HG03521 (cell line): ENCODE data around the gene INTS13.
"Not testable (repeated sequence)": the region's sequence is repeated elsewhere in the genome, so short reads cannot be mapped to it uniquely, and the experiment has no call there.

ENCODE experiments used
- ATAC-seq: cut with Tn5 transposase; IDR thresholded peaks from one replicate; pipeline ENCODE4 v1.9.1; 2021; ENCODE audit warnings: mild to moderate bottlenecking, moderate library complexity; ENCODE audit not compliant: unreplicated experiment

The INTS13 gene

DNA sequence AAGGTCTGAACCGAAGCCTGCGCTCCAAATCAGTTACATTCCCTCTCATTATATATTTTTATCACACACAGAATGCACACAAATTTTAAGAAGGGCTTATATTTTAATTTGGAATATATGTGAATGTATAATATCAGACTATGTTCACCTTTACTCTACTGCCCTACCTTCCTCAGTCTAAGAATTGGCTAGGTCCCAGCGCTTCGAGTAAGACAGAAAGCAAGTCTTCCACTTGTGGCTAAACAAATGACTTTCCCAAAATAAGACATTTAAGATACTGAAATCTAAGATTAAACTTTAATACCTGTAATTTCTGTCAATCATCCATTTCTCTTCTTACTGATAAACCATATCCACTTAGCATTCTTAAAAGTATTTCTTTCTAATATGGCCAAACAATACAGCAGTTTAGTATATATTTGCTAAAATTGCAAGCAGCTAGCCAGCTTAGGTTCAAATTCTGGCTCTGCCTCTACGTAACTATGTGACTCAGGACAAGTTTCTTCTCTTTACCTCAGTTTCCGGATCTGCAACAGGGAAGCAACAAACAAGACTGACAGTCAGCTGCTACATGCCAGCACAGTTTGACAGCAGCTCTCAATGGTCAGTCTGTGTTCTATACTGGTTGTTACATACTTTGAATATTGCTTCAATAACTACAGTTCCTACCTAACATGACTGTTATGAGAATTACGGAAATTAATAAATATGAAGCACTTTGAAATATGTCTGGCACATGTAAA, 2.0 kb downstream of the INTS13 start:
- no peak for ATAC-seq

DNA sequence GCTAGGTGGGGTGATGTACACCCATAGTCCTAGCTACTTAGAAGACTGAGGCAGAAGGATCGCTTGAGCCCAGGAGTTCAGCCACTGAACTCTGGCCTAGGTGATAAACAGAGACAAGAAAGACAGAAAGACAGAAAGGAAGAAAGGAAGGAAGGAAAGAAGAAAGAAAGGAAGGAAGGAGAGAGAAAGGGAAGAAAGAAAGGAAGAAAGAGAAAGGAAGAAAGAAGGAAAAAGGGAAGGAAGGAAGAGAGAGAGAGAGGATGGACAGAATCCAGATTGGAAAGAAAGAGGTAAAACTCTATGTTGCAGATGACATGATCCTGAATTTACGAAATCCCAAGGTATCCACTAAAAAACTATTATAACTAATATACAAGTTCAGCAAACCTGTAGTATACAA, 8.2 kb downstream of the INTS13 start:
- no peak for ATAC-seq

DNA sequence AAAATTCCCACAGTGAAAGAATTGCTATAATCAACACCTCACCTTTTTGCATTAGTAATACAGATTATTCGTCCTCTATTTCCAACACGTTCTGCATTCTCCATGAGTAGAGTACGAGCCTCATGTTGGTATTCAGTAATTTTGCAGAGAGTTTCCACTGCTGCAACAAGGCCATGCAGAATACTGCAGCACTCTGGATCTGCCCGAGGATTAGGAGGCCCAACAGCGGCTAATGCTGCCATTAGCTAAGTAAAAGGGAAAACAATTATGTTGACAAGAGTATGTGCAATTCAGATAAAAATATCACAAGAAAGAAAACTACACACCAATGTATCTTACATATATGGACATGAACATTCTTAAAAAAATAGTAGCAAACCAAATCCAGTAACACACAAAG, 9.1 kb downstream of the INTS13 start:
- no peak for ATAC-seq

DNA sequence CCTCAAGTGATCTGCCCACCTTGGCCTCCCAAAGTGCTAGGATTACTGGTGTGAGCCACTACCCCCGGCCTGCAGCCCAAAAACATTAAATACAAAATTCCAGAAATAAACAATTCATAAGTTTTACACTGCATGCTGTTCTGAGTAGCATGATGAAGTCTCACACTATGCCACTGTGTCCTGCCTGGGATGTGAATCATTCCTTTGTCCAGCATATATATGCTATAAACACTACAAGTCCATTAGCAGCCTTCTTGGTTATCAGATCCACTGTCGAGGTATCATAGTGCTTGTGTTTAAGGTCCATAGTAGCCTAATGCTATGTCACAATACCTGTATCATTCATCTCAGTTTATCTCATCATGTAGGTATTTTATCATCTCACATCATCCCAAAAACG, 15.9 kb downstream of the INTS13 start:
- no peak for ATAC-seq

DNA sequence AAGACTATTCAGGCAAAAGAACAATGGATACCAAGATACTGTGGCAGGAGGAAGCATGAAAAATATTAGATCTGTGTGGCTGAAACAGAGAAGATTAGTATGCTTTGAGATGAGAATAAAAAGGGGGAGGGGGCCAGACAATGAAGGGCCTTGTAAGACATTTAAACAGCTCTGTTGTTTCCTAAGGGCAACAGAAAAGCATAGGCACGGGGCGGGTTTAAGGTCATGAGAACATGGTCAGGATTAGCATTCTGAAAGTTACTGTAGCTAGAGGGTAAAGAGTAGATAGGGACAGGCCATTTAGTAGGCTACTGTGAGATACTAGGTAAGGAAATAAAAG, 18.6 kb downstream of the INTS13 start:
- no peak for ATAC-seq

DNA sequence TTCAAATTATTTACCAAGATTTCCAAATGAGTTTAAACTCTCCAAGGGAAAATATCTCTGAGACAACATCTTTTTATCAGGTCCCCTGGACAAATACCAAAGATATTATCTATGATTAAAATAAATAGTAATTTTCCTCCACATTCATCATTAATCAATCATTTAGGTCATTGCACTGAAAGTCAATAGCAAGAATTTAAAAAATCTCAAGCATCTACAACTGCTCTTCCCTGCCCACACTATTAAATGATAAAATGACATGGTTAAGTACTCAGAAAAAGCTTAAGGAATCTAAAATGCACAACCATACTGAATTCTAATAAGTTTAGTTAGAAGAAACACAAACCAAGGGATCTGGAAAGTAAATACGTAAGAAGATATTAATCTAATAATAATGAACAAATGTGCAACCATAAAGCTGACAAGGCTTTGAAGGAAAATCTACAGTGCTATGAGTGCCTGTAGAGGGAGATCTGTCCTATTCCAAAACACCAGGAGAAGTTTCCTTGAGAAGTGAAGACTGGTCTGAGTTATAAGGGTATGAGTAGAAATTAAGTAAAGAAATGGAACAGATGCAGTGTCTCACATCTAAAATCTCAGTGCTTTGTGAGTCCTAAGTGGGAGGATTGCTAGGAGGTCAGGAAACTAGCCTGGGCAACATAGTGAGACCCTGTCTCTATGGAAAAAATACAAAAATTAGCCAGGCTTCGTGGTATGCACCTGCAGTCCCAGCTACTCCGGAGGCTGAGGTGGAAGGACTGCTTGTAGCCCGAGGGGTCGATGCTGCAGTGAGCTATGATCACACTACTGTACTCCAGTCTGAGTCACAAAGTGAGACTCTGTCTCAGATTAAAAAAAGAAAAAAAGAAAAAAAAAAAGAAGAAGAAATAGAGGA, 19.2 kb downstream of the INTS13 start:
- ATAC-seq: no peak

GRCh38 chr12:26906704-26907103, 31.1 kb downstream of the INTS13 start:
- ATAC-seq: no peak

GRCh38 chr12:26906024-26906423, 31.8 kb downstream of the INTS13 start:
- ATAC-seq: no peak

- ATAC-seq: not testable (repeated sequence)
Observed at GRCh38 chr12:26903396-26903795, 34.4 kb downstream of the INTS13 start.

DNA sequence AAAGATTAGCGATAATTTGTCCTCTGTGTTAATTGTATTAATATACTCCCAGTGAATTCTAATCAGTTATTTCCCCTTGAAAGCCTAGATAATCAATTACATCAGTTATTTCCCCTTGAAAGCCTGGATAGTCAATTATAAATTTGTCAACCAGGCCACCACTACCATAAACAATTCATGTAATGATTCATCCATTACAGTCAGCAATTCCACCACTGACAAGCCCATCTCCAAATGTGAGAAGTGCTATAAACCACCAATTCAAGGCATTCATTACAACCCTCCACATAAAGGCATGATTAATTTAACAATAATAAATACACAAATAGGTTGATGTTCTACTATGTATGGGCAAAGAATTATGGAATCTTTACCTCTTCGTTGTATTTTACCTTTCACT, 40.9 kb downstream of the INTS13 start:
- no peak for ATAC-seq

DNA sequence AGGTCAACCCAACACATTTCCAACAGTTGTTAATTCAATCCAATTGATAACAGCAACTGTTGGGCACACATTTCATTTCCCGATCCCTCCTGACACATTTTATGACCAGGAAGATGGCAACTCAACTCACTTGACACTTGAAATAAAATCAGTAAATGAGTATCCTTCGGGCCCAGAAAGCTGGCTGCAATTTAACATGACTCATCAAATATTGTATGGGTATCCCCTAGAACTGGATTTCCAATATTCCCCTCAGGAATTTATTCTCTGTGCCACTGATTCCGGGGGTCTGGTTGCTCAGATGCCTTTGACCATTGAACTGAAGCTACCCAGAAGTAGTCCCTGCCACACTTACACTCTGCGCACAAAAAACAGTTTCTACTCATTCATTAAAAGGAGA, 42.1 kb downstream of the INTS13 start:
- no peak for ATAC-seq

DNA sequence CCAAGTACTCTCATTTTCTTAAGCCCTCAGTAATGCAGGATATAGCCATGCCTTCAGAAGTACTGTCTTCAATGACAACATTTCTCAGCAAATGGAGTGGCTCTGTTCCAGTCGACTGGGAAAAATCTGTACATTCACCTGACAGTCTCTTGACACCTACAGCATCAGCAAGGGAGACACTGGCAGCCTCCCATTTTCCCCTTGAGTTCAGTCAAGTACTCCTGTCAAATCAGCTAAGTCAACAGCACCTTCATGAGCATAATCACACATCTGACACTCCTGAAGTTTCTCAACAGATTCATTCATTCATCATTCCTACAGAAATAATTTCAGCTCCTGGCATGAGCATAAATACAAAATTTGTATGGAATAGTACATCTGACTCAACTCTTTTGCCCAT, 46.1 kb downstream of the INTS13 start:
- no peak for ATAC-seq

DNA sequence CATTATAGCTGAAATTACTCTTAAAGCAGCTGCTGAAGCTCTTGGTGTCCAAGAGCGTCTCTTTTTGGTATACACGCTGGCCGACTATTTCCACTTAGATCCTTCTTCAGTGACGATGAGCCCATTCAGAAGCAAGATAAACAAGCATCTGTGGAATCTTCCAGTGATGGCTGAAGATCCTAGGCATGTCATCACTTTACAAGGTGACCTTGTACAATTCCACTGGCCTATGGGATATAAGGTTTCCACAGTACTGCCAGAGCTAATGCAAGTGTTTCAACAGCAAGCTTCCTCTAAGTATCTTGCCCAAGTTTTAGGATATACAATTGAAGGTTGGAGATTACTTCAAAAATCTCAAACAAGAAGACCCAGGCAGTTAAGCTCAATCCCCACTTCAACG, 47.0 kb downstream of the INTS13 start:
- no peak for ATAC-seq

- peak; percentile 83 for ATAC-seq
Observed at GRCh38 chr12:26884765-26885576, 52.8 kb downstream of the INTS13 start.

DNA sequence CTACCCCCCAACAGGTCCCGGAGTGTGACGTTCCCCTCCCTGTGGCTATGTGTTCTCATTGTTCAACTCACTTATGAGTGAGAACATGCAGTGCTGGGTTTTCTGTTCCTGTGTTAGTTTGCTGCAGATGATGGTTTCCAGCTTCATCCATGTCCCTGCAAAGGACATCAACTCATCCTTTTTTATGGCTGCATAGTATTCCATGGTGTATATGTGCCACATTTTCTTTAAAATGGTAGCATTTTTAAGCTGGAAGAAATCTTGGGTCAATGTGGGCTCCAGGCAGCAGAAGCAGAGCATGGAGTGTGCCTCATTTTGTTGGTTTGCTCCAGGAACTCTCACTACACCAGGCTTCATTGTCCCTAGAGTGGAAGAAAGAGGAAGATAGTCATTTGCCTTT, 57.2 kb downstream of the INTS13 start:
- ATAC-seq: no peak

DNA sequence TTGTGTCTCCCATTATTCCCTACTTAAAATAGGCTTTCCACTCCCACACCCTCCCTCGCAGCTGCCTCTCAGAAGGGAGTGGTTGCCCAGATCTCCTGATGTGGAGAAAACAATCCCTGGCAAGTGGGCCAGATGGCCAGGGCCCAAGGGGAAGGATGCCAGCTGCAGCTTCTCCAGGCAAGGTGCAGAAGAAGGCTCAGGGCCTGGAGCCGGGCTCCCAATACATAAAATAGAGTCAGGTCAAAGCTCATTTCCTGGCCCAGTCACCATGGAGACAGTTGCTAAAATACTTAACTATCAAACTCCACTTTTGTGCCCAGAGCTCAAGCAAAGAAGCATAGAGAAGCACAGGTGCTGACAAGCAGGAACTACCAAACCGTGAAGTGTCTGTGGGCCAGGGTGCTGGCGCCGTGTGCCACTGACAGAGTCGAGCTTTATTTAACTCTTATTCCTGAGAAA, 59.1 kb downstream of the INTS13 start:
- no peak for ATAC-seq

DNA sequence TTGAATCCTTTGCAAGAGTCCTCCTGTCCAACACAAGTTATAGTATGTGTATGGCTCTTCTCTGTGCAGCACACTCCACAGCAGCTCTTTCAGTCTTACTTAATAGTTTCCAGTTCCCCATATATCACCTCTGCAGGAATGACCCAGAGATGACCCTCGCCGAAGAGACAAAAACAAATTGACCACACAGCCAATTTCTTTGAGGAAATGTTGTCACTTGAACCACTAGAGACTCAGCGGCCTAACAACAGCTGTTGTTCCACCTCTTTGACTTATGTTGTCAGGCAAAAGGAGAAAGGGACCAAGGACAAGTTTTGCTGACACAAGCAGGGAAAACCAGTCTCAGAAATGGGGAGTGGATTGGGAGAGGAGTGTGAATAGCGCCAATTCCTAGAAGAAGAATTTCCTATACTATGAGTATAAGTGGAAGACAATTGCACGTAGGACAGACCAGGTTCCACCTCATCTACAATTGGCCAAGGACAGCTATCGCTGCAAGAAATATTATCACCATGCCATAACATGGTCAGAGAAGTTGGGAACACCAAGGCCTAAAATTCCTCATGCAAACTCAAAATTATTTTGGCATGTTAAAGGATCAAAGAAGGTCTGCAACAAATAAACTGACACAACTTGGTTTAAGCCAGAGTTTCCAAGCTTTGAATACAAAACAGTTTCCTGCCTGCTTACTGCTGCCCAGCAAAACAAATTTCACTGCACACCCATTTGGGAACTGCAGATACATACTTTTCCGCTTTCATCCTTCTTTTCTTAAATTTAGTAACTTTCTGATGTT, 63.1 kb downstream of the INTS13 start:
- peak; percentile 59 for ATAC-seq

DNA sequence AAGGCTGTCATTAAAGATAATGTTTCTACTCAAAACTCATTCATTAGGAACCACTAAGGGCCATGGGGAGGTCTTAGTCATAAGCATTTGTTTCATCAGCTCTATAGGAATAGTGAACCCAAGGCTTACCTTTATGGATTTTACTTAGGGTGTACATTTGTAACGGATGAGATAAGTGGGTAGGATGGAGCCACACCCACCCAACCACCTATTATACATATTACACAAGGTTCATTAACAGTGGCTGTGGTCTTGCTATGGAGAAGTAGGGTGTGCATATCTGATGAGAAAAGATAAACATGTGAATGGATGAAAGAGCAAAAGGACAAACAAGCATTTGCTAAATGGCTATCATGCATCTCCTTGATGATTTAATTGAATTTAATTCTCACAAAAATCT, 65.2 kb downstream of the INTS13 start:
- no peak for ATAC-seq

DNA sequence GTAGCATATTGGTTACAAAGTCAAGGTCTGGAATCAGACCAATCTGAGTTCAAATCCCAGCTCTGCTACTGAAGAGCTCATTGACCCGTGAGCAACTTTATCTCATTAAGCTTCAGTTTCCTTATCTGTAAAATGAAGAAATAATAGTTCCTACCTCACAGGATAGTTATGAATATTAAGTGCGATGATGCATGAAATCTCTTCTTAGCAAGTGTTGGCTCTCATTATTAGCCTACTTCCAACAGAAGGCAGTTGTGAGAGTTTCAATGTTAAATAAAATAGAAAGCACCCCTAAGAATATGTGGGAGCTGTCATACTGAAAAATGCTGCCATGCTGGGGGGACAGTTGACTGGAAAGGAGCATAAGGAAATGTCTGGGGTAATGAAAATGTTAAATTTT, 65.8 kb downstream of the INTS13 start:
- no peak for ATAC-seq
